GM12878 (cell line): ENCODE results near the gene RGS6. TPM values are rescaled to one million over a fixed set of nuclear protein-coding genes. Genes with fewer than 3 reads are reported as not detected.

Experiments used
- ATAC-seq: fragments of 200-7000 bp; cut with Tn5 transposase; 3 replicates; pipeline ENCODE4 v1.9.1; 2020; ENCODE audit warnings: mild to moderate bottlenecking, moderate library complexity
- BruUV-seq: library from RNA; stranded (reverse); fragments of 400-500 nt; replicated peaks from 2 replicates; lab custom pipeline; 2021; lab: Mats Ljungman, UMichigan
- CTCF ChIA-PET: fragments of 300-600 bp; sonication (Branson Sonifier 250); formaldehyde crosslinking; extraction: SDS; loops from one replicate; lab custom pipeline; 2021; ENCODE audit warnings: inconsistent platforms; lab: Yijun Ruan, JAX
- POLR2A ChIA-PET: fragments of 350-600 bp; formaldehyde crosslinking; extraction: SDS; loops from one replicate; lab custom pipeline; 2021; ENCODE audit warnings: inconsistent platforms; lab: Charles Lee
- RAD21 ChIA-PET: fragments of 300-600 bp; sonication (Branson Sonifier 250); formaldehyde crosslinking; loops from one replicate; lab custom pipeline; 2023; ENCODE audit warnings: antibody characterized with exemption; ENCODE audit not compliant: unreplicated experiment; lab: Charles Lee
- SMC1A ChIA-PET: fragments of 300-600 bp; sonication (Branson Sonifier 250); formaldehyde crosslinking; loops from one replicate; lab custom pipeline; 2023; ENCODE audit not compliant: unreplicated experiment, uncharacterized antibody; lab: Charles Lee
- DNase-seq: peaks from one replicate; pipeline ENCODE4 v3.0.0-alpha.2; 2011; ENCODE audit warnings: low read depth, low spot score
- FAIRE-seq: peaks from 3 replicates; lab custom pipeline; 2011; peaks lifted over from hg19 to GRCh38; lab: Jason Lieb, UNC
- H2AFZ ChIP-seq: 2 replicates; pipeline ENCODE4 v1.6.0; 2011; ENCODE audit warnings: low read depth, low read length, control low read depth; ENCODE audit not compliant: control insufficient read depth
- H3K27ac ChIP-seq: 2 replicates; pipeline ENCODE4 v1.5.1; 2011; ENCODE audit warnings: control low read depth; ENCODE audit not compliant: control insufficient read depth, insufficient read depth
- H3K27me3 ChIP-seq, 2 experiments: replicated peaks in 1 of 2; 2 replicates each; pipeline versions ENCODE4 v1.6.0 to v1.6.1; 2011; ENCODE audit warnings: low read length in 1 of 2; ENCODE audit not compliant: control insufficient read depth in 2 of 2, insufficient read depth in 2 of 2
- H3K36me3 ChIP-seq, 2 experiments: 2 replicates each; pipeline ENCODE4 v1.5.1; 2011; ENCODE audit warnings: low read length in 1 of 2; ENCODE audit not compliant: control insufficient read depth in 2 of 2, insufficient read depth in 2 of 2
- H3K4me1 ChIP-seq: 2 replicates; pipeline ENCODE4 v1.6.1; 2011; ENCODE audit warnings: mild to moderate bottlenecking, low read length, moderate library complexity, mixed read lengths; ENCODE audit not compliant: control insufficient read depth, insufficient read depth
- H3K4me2 ChIP-seq: 2 replicates; pipeline ENCODE4 v1.6.0; 2011; ENCODE audit warnings: control low read depth; ENCODE audit not compliant: control insufficient read depth, insufficient read depth
- H3K4me3 ChIP-seq: fragments of 200-600 bp; sonication (generic); 2 replicates; pipeline ENCODE4 v1.5.1; 2016
- H3K79me2 ChIP-seq: 2 replicates; pipeline ENCODE4 v1.6.0; 2011; ENCODE audit warnings: low read length; ENCODE audit not compliant: control insufficient read depth, insufficient read depth
- H3K9ac ChIP-seq: 2 replicates; pipeline ENCODE4 v1.8.0; 2011; ENCODE audit warnings: low read length, control low read depth, mixed read lengths; ENCODE audit not compliant: control insufficient read depth, insufficient read depth
- H3K9me3 ChIP-seq: replicated peaks from 3 replicates; pipeline ENCODE4 v1.5.1; 2011; ENCODE audit warnings: mild to moderate bottlenecking, low read length; ENCODE audit not compliant: control insufficient read depth, insufficient read depth
- H4K20me1 ChIP-seq: 2 replicates; pipeline ENCODE4 v1.6.0; 2011; ENCODE audit not compliant: control insufficient read depth, insufficient read depth
- EGR1 ChIP-seq, 2 experiments: IDR thresholded peaks; 1 replicate in 1 of 2; 2 replicates in 1 of 2; pipeline ENCODE4 v1.6.1; 2011 to 2012; ENCODE audit warnings: low read depth in 2 of 2, low read length in 2 of 2, borderline replicate concordance in 1 of 2, mild to moderate bottlenecking in 1 of 2, moderate library complexity in 1 of 2
- EP300 ChIP-seq, 2 experiments: fragments of 150-350 bp in 1 of 2; IDR thresholded peaks; 2 replicates each; pipeline ENCODE4 v1.6.1; 2011 to 2012; ENCODE audit warnings: low read depth in 2 of 2, low read length in 2 of 2, borderline replicate concordance in 1 of 2, improper control_type of control experiment in 1 of 2, inconsistent platforms in 1 of 2; ENCODE audit not compliant: control insufficient read depth in 1 of 2
- IKZF1 ChIP-seq: fragments of 450-650 bp; conservative IDR thresholded peaks from 2 replicates; pipeline ENCODE4 v1.6.1; 2017; ENCODE audit warnings: antibody characterized with exemption, mild to moderate bottlenecking
- IRF4 ChIP-seq: IDR thresholded peaks from 2 replicates; pipeline ENCODE4 v1.6.1; 2011; ENCODE audit warnings: low read depth, low read length
- KDM1A ChIP-seq: fragments of 200-600 bp; sonication (generic); IDR thresholded peaks from 2 replicates; pipeline ENCODE4 v1.6.1; 2016; ENCODE audit warnings: borderline replicate concordance
- MXI1 ChIP-seq: fragments of 150-350 bp; IDR thresholded peaks from 2 replicates; pipeline ENCODE4 v1.6.1; 2011; ENCODE audit warnings: low read depth, mild to moderate bottlenecking, inconsistent platforms, low read length, improper control_type of control experiment
- PAX5 ChIP-seq: IDR thresholded peaks from 2 replicates; pipeline ENCODE4 v1.6.1; 2011; ENCODE audit warnings: low read depth, low read length, borderline replicate concordance
- RAD51 ChIP-seq: fragments of 450-650 bp; IDR thresholded peaks from 2 replicates; pipeline ENCODE4 v1.6.1; 2016; ENCODE audit warnings: moderate library complexity, mild to moderate bottlenecking, inconsistent platforms
- RELA ChIP-seq: fragments of 450-650 bp; IDR thresholded peaks from 2 replicates; pipeline ENCODE4 v1.8.0; 2014; ENCODE audit warnings: borderline replicate concordance; ENCODE audit not compliant: partially characterized antibody
- RUNX3 ChIP-seq: IDR thresholded peaks from 2 replicates; pipeline ENCODE4 v1.6.1; 2012; ENCODE audit warnings: low read length, inconsistent platforms
- SIX5 ChIP-seq: IDR thresholded peaks from 2 replicates; pipeline ENCODE4 v1.6.1; 2011; ENCODE audit warnings: mild to moderate bottlenecking, low read depth, low read length, moderate library complexity; ENCODE audit not compliant: severe bottlenecking
- ZSCAN29 ChIP-seq: fragments of 450-650 bp; IDR thresholded peaks from 2 replicates; pipeline ENCODE4 v1.6.1; 2017; ENCODE audit warnings: mild to moderate bottlenecking, moderate library complexity
- WGBS: methylation state at CpG from one replicate; pipeline ENCODE4 v1.1.6; 2016; ENCODE audit warnings: low lambda C conversion rate; ENCODE audit not compliant: insufficient replicate concordance, insufficient coverage; ENCODE audit errors: missing lambda C conversion rate; 5-methylcytosine and 5-hydroxymethylcytosine counted together
- in situ Hi-C: fragments of 300-500 bp; cut with MboI; formaldehyde crosslinking; loops from 9 replicates; pipeline ENCODE4 v1.14.3; 2018; ENCODE audit warnings: mixed read lengths
- intact Hi-C: fragments of 100-400 bp; cut with micrococcal nuclease; formaldehyde crosslinking; loops from one replicate; pipeline ENCODE4 v1.14.2; 2022; ENCODE audit not compliant: unreplicated experiment
- polyA plus RNA-seq, 11 experiments: library from polyadenylated mRNA; depleted of rRNA in 4 of 11; unstranded in 6 of 11; stranded (reverse) in 5 of 11; fragments of >200 nt; fragmentation: Nextera tagmentation in 4 of 11; fragmentation: Illumina TruSeq in 1 of 11; extraction: Ambion mirVana in 4 of 11; extraction: Trizol in 1 of 11; gene quantifications; 1 replicate in 1 of 11; 2 replicates in 10 of 11; pipeline versions ENCODE4 v1.2.1 to v1.2.3, GENCODE V29; 2011 to 2016; ENCODE audit warnings: inconsistent platforms in 2 of 11, missing spikeins in 2 of 11, low read depth in 1 of 11
- total RNA-seq, 4 experiments: library from RNA; depleted of rRNA in 3 of 4; stranded (reverse); fragments of >200 nt in 3 of 4; fragmentation: Illumina TruSeq in 1 of 4; extraction: Trizol in 1 of 4; gene quantifications; 2 replicates each; pipeline versions ENCODE4 v1.2.1 to v1.2.3, GENCODE V29; 2013 to 2021
- TF ChIP-seq, protein P1 (sequence below), 3 experiments: IDR thresholded peaks in 2 of 3; conservative IDR thresholded peaks in 1 of 3; 2 replicates each; pipeline ENCODE4 v1.5.1; 2011; ENCODE audit warnings: low read depth in 3 of 3, low read length in 3 of 3, mild to moderate bottlenecking in 3 of 3, control low read depth in 2 of 3, moderate library complexity in 2 of 3, inconsistent platforms in 1 of 3, mixed read lengths in 1 of 3; ENCODE audit not compliant: control insufficient read depth in 2 of 3, insufficient read depth in 1 of 3; ENCODE audit errors: extremely low read depth in 1 of 3
- TF ChIP-seq, protein P2 (sequence below): IDR thresholded peaks from 2 replicates; pipeline ENCODE4 v1.6.1; 2011; ENCODE audit warnings: low read depth, mild to moderate bottlenecking, low read length, moderate library complexity, borderline replicate concordance; ENCODE audit errors: extremely low read depth

RGS6 gene
- total and polyA plus RNA-seq, 10 of the 15 experiments (the other 5 are each of a cell fraction or from before 2014, with no cell fraction given), result 3.9 to 18.1 (median 12.4) TPM

DNA sequence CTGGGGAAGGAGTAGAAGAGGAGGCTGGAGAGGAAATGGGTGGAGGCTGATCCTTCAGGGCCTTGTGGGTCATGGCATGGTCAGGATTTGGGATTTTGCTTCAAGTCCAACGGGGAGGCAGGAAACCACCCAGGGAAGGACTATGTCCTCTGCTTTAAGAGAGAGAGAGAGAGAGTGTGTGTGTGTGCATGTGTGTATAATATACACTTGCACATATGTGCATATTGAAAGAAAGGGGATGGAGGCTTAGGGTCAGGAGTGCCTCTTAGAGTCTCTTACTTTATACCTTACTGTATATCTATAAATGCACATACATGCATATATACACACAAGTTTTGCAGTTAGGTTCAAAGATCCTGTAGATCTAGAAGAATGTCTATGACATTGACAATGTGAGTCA is 94.8 kb downstream of the RGS6 start:
- TF ChIP-seq PAX5 (no peak), KDM1A (no peak), ZSCAN29 (no peak), RELA (no peak), SIX5 (no peak), IKZF1 (no peak)
- BruUV-seq, result no TSS peak
- FAIRE-seq (no peak), DNase-seq (no peak), ATAC-seq (no peak)
- Histone ChIP-seq H3K4me3 (no peak overlapping the region), H3K79me2 (no peaks in the 10 kb centered on the region), H3K27me3 (no peaks in the 10 kb centered on the region), H2AFZ (no peak overlapping the region), H3K9ac (no peak overlapping the region), H3K36me3 (no peaks in the 10 kb centered on the region), H3K4me1 (peaks cover 15% of the 10 kb centered on the region), H3K27ac (no peak overlapping the region), H4K20me1 (no peaks in the 10 kb centered on the region), H3K4me2 (no peak overlapping the region), H3K9me3 (peaks cover 2% of the 10 kb centered on the region; the same call in 1 of the 3 replicates)
- POLR2A ChIA-PET, result no interaction called here
- RAD21 ChIA-PET, result interaction anchor here (1.1 kb wide), 1 partner anchor 94 kb away, joined by 6 read pairs; no protein-coding TSS in a partner anchor
- SMC1A ChIA-PET, result interaction anchor here (0.8 to 1.3 kb wide), 6 partner anchors 11 to 128 kb away, joined by 3 read pairs; no protein-coding TSS in a partner anchor
- CTCF ChIA-PET, result interaction anchor here (0.6 to 5.9 kb wide), 7 partner anchors 31 to 393 kb away, joined by 3 to 56 read pairs (median 6); partner anchors contain the start of gene RGS6
- in situ Hi-C loops, result no loop called here
- 0% methylated on average over 1 of the region's 1 CpG for WGBS
- intact Hi-C loops, result loop anchor here (5.0 to 10.0 kb wide), 2 partner anchors 70 to 172 kb away; no protein-coding TSS in a partner anchor

DNA sequence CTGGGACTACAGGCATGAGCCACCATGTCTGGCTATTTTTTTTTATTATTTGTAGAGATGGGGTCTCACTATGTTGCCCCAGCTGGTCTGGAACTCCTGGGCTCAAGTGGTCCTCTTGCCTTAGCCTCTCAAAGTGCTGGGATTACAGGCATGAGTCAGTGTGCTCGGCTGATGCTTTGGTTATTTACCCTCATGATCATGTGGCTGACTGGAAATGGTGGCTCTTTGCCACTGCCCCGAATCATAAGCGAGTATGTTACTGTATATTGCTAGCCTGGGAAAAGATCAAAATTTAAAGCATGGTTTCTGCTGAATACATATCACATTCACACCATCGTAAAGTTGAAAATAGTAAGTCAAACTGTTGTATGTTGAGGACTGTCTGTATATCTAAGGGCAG is 101.1 kb downstream of the RGS6 start:
- RAD21 ChIA-PET, result no interaction called here
- ATAC-seq, result no peak
- TF ChIP-seq, protein P1, sequence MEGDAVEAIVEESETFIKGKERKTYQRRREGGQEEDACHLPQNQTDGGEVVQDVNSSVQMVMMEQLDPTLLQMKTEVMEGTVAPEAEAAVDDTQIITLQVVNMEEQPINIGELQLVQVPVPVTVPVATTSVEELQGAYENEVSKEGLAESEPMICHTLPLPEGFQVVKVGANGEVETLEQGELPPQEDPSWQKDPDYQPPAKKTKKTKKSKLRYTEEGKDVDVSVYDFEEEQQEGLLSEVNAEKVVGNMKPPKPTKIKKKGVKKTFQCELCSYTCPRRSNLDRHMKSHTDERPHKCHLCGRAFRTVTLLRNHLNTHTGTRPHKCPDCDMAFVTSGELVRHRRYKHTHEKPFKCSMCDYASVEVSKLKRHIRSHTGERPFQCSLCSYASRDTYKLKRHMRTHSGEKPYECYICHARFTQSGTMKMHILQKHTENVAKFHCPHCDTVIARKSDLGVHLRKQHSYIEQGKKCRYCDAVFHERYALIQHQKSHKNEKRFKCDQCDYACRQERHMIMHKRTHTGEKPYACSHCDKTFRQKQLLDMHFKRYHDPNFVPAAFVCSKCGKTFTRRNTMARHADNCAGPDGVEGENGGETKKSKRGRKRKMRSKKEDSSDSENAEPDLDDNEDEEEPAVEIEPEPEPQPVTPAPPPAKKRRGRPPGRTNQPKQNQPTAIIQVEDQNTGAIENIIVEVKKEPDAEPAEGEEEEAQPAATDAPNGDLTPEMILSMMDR (IDR thresholded peaks at IDR 0.05 in 2 of 3, conservative IDR thresholded peaks at IDR 0.05 in 1 of 3; ENCODE audit: control insufficient read depth in 2 of 3, extremely low read depth in 1 of 3, insufficient read depth in 1 of 3, low read depth in 3 of 3, low read length in 3 of 3), result no peak
- TF ChIP-seq EGR1 (IDR thresholded peaks at IDR 0.05; ENCODE audit: borderline replicate concordance in 1 of 2, low read depth in 2 of 2, low read length in 2 of 2), result no peak
- no peak for TF ChIP-seq EP300 (IDR thresholded peaks at IDR 0.05; ENCODE audit: borderline replicate concordance in 1 of 2, control insufficient read depth in 1 of 2, low read depth in 2 of 2, low read length in 2 of 2)
- no peak for TF ChIP-seq RUNX3
- no peak for TF ChIP-seq IRF4
- TF ChIP-seq MXI1, result no peak
- TF ChIP-seq RAD51, result no peak
- TF ChIP-seq, protein P2, sequence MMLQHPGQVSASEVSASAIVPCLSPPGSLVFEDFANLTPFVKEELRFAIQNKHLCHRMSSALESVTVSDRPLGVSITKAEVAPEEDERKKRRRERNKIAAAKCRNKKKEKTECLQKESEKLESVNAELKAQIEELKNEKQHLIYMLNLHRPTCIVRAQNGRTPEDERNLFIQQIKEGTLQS, result no peak

More for the DNA sequence above, 101.1 kb downstream of the RGS6 start:
- Histone ChIP-seq H3K9me3 (peaks cover 2% of the 10 kb centered on the region; the same call in 1 of the 3 replicates), H3K79me2 (no peaks in the 10 kb centered on the region), H2AFZ (no peak overlapping the region), H3K4me3 (no peak overlapping the region), H3K4me2 (no peak overlapping the region), H4K20me1 (no peaks in the 10 kb centered on the region), H3K27ac (no peak overlapping the region), H3K9ac (no peak overlapping the region), H3K4me1 (no peaks in the 10 kb centered on the region), H3K27me3 (no peaks in the 10 kb centered on the region), H3K36me3 (no peaks in the 10 kb centered on the region)
- no TSS peak for BruUV-seq
- FAIRE-seq (no peak), DNase-seq (no peak)
- POLR2A ChIA-PET, result no interaction called here
- SMC1A ChIA-PET, result interaction anchor here (1.6 kb wide), 1 partner anchor 9 kb away, joined by 4 read pairs; no protein-coding TSS in a partner anchor
- 9% methylated on average over 4 of the region's 4 CpGs for WGBS
- in situ Hi-C loops (no loop called here), intact Hi-C loops (no loop called here)
- CTCF ChIA-PET, result no interaction called here
